ENCODE data around the gene LMTK3. TPM values are rescaled to one million over a fixed set of nuclear protein-coding genes. Genes with fewer than 3 reads are reported as not detected.

LMTK3 gene, protein sequence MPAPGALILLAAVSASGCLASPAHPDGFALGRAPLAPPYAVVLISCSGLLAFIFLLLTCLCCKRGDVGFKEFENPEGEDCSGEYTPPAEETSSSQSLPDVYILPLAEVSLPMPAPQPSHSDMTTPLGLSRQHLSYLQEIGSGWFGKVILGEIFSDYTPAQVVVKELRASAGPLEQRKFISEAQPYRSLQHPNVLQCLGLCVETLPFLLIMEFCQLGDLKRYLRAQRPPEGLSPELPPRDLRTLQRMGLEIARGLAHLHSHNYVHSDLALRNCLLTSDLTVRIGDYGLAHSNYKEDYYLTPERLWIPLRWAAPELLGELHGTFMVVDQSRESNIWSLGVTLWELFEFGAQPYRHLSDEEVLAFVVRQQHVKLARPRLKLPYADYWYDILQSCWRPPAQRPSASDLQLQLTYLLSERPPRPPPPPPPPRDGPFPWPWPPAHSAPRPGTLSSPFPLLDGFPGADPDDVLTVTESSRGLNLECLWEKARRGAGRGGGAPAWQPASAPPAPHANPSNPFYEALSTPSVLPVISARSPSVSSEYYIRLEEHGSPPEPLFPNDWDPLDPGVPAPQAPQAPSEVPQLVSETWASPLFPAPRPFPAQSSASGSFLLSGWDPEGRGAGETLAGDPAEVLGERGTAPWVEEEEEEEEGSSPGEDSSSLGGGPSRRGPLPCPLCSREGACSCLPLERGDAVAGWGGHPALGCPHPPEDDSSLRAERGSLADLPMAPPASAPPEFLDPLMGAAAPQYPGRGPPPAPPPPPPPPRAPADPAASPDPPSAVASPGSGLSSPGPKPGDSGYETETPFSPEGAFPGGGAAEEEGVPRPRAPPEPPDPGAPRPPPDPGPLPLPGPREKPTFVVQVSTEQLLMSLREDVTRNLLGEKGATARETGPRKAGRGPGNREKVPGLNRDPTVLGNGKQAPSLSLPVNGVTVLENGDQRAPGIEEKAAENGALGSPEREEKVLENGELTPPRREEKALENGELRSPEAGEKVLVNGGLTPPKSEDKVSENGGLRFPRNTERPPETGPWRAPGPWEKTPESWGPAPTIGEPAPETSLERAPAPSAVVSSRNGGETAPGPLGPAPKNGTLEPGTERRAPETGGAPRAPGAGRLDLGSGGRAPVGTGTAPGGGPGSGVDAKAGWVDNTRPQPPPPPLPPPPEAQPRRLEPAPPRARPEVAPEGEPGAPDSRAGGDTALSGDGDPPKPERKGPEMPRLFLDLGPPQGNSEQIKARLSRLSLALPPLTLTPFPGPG (N-terminal part only)
- under 0.01 and 0.22 TPM in 2 replicates for total RNA-seq

DNA sequence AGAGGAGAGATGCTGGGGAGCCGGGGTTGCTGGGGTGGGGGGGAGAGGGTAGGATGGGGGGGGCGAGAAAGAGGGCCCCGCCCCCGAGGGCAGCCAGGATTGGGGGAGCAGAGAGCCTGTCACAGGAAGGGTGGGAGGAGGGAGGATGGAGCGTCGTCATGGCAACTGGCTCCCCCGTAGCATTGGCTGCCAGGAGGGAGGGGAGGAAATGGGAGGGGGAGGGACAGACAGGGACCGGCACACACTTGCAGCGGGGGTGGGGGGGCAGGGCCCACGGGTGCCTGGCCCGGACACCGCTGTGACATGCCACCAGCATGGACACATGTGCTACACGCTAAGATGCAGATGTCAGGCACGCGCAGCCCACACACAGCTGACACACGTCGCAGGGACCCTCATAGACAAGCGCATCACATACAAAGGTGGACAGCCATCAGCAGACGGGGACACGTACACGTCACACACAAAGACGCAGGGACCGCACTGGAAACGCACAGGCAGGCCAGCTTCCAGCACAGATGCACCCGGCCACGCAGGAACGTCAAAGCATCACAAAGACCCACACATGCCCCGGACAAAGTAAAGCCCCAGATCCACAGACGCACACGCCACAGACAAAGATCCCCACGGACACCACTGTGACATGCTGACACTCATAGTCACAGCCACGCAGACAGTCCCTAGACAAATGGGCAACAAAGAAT is at the start of gene LMTK3:
Gene LMTK3, minus strand, starts transcription at position 36 of the 704 bp plus-strand sequence. CDS start 259 bp downstream, outside the sequence.

DNA sequence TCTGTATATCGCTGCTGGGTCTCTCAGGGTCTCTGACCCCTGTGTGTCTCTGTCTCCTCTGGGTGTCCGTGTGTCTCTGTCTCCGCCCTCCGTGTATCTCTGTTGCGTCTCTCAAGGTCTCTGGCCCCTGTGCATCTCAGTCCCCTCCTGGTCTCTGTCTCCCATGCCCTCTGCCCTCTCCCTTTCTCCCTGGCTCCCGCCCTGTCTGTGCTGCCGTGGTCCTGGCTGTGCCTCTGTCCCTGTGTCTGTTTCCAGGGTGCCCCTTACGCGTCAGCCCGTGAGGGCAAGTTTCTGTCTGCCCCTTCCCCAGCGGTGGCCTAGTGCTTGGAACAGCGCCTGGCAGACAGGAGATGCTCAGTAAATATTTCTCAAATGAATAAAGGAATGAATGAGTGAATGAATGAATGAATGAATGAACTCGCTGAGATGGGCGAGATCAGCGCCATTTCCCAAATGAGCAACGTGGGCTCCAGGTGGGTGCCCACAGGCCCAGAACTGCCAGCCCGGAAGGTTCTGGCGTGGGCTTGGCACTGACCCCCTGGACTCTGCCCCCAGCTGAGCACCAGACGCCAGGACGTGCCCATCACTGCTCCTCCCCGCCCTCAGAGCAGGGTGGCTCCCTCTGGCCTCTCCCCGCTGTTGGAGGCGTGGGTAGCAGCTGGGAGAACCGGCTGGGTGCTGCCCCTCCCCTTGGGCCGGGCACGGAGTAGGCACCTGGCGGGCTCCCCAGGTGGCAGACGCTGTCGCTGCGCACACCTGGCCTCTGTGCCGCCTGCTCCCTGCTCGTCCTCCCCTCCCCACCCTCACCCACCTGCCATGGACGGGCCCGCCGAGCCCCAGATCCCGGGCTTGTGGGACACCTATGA is 40.0 kb upstream of the LMTK3 start, which contains the start of gene SULT2B1:
Gene SULT2B1, plus strand, starts transcription at position 736 of the 866 bp plus-strand sequence. Its CDS starts 81 bp downstream, at position 817.

GRCh38 chr19:48469289-48469881 is 42.2 kb downstream of the LMTK3 start, which contains the start of gene CYTH2:
Gene CYTH2, plus strand, starts transcription at chr19:48469369. Its CDS starts 139 bp downstream, at chr19:48469508.

DNA sequence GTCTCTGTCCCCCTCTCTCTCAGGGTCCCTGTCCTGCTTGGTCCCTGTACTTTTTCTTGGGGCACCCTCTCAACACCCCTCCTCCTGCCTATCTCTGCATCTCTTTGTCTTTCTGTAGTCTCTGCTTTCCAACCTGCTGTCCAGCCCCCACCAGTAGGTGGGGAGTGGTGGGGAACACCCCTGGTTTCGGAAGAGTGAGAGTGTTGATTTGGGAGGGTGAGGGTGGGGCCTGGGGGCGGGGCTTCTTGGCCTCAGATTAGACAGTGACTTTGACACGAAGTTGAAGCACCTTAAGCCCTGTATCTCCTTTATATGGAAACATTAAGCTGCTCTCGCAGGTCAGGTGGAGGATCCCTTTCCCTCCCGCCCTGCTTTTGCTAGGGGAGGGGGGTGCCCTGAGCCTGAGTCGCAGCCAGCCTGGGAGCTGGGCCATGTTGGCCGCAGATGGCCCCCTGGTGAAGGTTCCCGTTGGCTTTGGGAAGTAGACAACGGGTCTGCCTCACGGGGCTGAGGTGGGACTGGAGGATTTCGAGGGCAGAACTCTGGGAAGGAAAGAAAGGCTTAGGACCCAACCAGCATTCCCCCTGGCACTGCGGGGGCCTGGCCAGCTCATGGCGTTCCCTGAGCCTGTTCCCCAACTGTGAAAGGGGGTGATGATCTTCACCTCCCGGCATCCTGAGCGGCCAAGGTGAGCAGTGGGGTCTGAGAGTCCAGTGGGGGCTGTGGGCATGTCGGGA is 56.3 kb downstream of the LMTK3 start, which contains the start of gene KCNJ14:
Gene KCNJ14, plus strand, starts transcription at position 404 of the 737 bp plus-strand sequence. CDS start 6,151 bp downstream, outside the sequence.

DNA sequence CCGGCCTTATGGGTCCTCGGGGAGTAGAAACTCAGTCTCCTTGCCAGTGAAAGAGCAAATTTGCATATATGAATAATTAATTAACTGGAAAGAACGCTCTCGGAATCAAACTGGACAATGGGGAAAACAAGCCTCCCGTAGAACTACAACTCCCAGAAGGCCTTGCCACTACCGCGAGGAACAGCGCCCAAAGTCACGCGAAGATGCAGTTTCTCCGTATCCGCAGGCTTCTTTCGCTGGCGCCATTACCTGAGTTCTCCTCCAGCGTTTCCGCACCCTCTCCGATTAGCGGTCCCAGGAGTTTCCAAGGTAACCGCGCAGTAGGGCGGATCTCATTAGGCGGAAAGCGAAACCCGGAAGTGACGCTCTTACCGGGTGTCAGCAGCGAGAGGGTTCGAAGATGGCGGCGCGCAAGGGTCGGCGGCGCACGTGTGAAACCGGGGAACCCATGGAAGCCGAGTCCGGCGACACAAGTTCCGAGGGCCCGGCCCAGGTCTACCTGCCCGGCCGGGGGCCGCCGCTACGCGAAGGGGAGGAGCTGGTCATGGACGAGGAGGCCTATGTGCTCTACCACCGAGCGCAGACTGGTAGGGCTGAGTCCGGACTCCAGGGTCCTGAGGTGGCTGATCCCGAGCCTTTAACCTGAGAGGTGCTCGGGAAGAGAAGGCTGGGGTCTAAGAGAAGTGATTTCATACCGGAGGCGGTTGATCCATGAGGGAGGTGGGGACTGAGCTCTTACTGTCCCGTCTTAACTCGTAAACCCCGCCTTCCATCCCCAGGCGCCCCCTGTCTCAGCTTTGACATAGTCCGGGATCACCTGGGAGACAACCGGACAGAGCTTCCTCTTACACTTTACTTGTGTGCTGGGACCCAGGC is 65.8 kb downstream of the LMTK3 start, which contains the start of gene GRWD1:
Gene GRWD1, plus strand, starts transcription at position 378 of the 876 bp plus-strand sequence. Its CDS starts 23 bp downstream, at position 401.

Other genes starting within 250 kb of the LMTK3 start
- 1.5 and 3.2 TPM in 2 replicates for gene ZNF114, start 241.8 kb downstream of the LMTK3 start, total RNA-seq
- gene EMP3, start 186.3 kb downstream of the LMTK3 start, total RNA-seq, result 33.2 and 47.0 TPM in 2 replicates
- gene TMEM143, start 147.9 kb downstream of the LMTK3 start, total RNA-seq, result 4.4 and 5.0 TPM in 2 replicates
- gene SYNGR4, start 147.5 kb downstream of the LMTK3 start, total RNA-seq, result not detected in 2 replicates
- 80.3 and 101 TPM in 2 replicates for gene KDELR1, start 120.3 kb downstream of the LMTK3 start, total RNA-seq
- 0.40 and 0.57 TPM in 2 replicates for gene GRIN2D, start 118.2 kb downstream of the LMTK3 start, total RNA-seq
- 48.3 and 54.2 TPM in 2 replicates for gene GRWD1, start 65.9 kb downstream of the LMTK3 start, total RNA-seq
- 0.57 and 0.66 TPM in 2 replicates for gene KCNJ14, start 56.3 kb downstream of the LMTK3 start, total RNA-seq
- gene CYTH2, start 42.5 kb downstream of the LMTK3 start, total RNA-seq, result 65.1 and 96.0 TPM in 2 replicates
- gene SULT2B1, start 40.3 kb upstream of the LMTK3 start, total RNA-seq, result not detected in 2 replicates
- not detected in 2 replicates for gene SPACA4, start 94.9 kb upstream of the LMTK3 start, total RNA-seq
- 0.27 and 0.57 TPM in 2 replicates for gene FAM83E, start 103.2 kb upstream of the LMTK3 start, total RNA-seq
- gene RPL18, start 107.3 kb upstream of the LMTK3 start, total RNA-seq, result 1,558 and 1,662 TPM in 2 replicates
- 11.3 and 11.7 TPM in 2 replicates for gene SPHK2, start 107.7 kb upstream of the LMTK3 start, total RNA-seq
- gene DBP, start 125.5 kb upstream of the LMTK3 start, total RNA-seq, result 0.80 and 1.3 TPM in 2 replicates
- 0.27 and 1.2 TPM in 2 replicates for gene CA11, start 134.4 kb upstream of the LMTK3 start, total RNA-seq
- gene NTN5, start 161.2 kb upstream of the LMTK3 start, total RNA-seq, result not detected in 2 replicates
- gene FUT2, start 184.1 kb upstream of the LMTK3 start, total RNA-seq, result not detected in 2 replicates
- gene MAMSTR, start 207.9 kb upstream of the LMTK3 start, total RNA-seq, result 0.27 and 0.43 TPM in 2 replicates
- 59.7 and 82.9 TPM in 2 replicates for gene RASIP1, start 228.8 kb upstream of the LMTK3 start, total RNA-seq
- 0.40 and 0.43 TPM in 2 replicates for gene IZUMO1, start 235.1 kb upstream of the LMTK3 start, total RNA-seq
- 5.5 and 7.2 TPM in 2 replicates for gene FUT1, start 240.8 kb upstream of the LMTK3 start, total RNA-seq
- gene FGF21, start 243.7 kb upstream of the LMTK3 start, total RNA-seq, result not detected in 2 replicates

All from thoracic aorta endothelial cell (primary cell).